ENCODE data around the gene ECE2.

Gene ECE2

GRCh38 chr3:184335661-184336546 is 60.1 kb downstream of the ECE2 start (continued):
- TF ChIP-seq ATF2 (tag by site-specific recombination; IDR thresholded peaks at IDR 0.05; ENCODE audit: low read depth): peak; percentile 96
- peak; percentile 97 for TF ChIP-seq ZNF398 (tag by site-specific recombination; IDR thresholded peaks at IDR 0.05)
- no peak for TF ChIP-seq GLI2 (tag by site-specific recombination; IDR thresholded peaks at IDR 0.05; ENCODE audit: borderline replicate concordance, low read depth)
- TF ChIP-seq ZNF341 (tag by site-specific recombination; IDR thresholded peaks at IDR 0.05; ENCODE audit: low read depth): peak; percentile 70
- no peak for TF ChIP-seq TCF7L2 (IDR thresholded peaks at IDR 0.05; ENCODE audit: borderline replicate concordance, low read depth, low read length)
- TF ChIP-seq ZNF518A (tag by site-specific recombination; conservative IDR thresholded peaks at IDR 0.05; ENCODE audit: low read depth): no peak
- peak; percentile 74; the same call in 1 of the 2 replicates for TF ChIP-seq ZXDB (tag by site-specific recombination; IDR thresholded peaks at IDR 0.05)
- peak; percentile 59 for TF ChIP-seq KLF1 (tag by site-specific recombination; IDR thresholded peaks at IDR 0.05)
- TF ChIP-seq KLF9 (tag by site-specific recombination; IDR thresholded peaks at IDR 0.05; ENCODE audit: low read depth): peak; percentile 99
- peak; percentile 44; the same call in 1 of the 2 replicates for TF ChIP-seq ZNF660 (tag by site-specific recombination; IDR thresholded peaks at IDR 0.05)
- no peak for TF ChIP-seq ZNF677 (tag by site-specific recombination; IDR thresholded peaks at IDR 0.05)

- ChIA-PET POLR2A (interaction anchor here (1.1 kb wide), 1 partner anchor 17 kb away, joined by 3 read pairs; no protein-coding TSS in a partner anchor), CTCF (interaction anchor here (1.6 to 2.2 kb wide), 2 partner anchors 17 to 35 kb away, joined by 6 to 8 read pairs; no protein-coding TSS in a partner anchor)
- H3K9me3 ChIP-seq (ENCODE audit: control insufficient read depth, insufficient read depth, low read depth, low read length): no peaks in the 10 kb centered on the region
- no peaks in the 10 kb centered on the region for H3K4me1 ChIP-seq (ENCODE audit: control insufficient read depth, insufficient read depth, low read length)
- H3K27ac ChIP-seq (ENCODE audit: extremely low read depth, low read depth, low read length): peak overlapping the region; percentile 73; the same call in 1 of the 2 replicates
- H3K36me3 ChIP-seq (ENCODE audit: control insufficient read depth in 2 of 2, insufficient read depth in 1 of 2, low read length in 2 of 2): peaks cover 0 to 57% of the 10 kb centered on the region in 2 experiments; a peak in 1 of 3 replicates
- peak overlapping the region; percentile 86 for H3K4me3 ChIP-seq (ENCODE audit: low read depth, low read length)
- no peak for TF ChIP-seq ZNF24 (tag by site-specific recombination; IDR thresholded peaks at IDR 0.05)
- no peak for TF ChIP-seq MZF1 (tag by site-specific recombination; IDR thresholded peaks at IDR 0.05; ENCODE audit: borderline replicate concordance)
- peak; percentile 76; the same call in 1 of the 2 replicates for TF ChIP-seq ZNF76 (tag by site-specific recombination; IDR thresholded peaks at IDR 0.05; ENCODE audit: borderline replicate concordance, low read depth)
- TF ChIP-seq ZNF121 (tag by site-specific recombination; IDR thresholded peaks at IDR 0.05): no peak
- TF ChIP-seq PATZ1 (tag by site-specific recombination; IDR thresholded peaks at IDR 0.05): no peak
- no peak for TF ChIP-seq KLF16 (tag by site-specific recombination; IDR thresholded peaks at IDR 0.05)
- TF ChIP-seq ZNF335 (tag by site-specific recombination; conservative IDR thresholded peaks at IDR 0.05): peak; percentile 75
- TF ChIP-seq ZNF138 (tag by site-specific recombination; IDR thresholded peaks at IDR 0.05; ENCODE audit: borderline replicate concordance): no peak
- TF ChIP-seq SP2 (tag by site-specific recombination; IDR thresholded peaks at IDR 0.05): no peak
- no peak for TF ChIP-seq ZNF654 (tag by site-specific recombination; IDR thresholded peaks at IDR 0.05; ENCODE audit: low read depth)
- 0 out of 2 replicates have a peak, but pooled peaks have one; percentile 16 for TF ChIP-seq ZBTB48 (tag by site-specific recombination; IDR thresholded peaks at IDR 0.05)
These were observed 61.0 kb downstream of the ECE2 start for GRCh38 chr3:184336547-184337398.

Data from HEK293 (cell line).